ENCODE data around the gene OXCT1. TPM values are rescaled to one million over a fixed set of nuclear protein-coding genes. Genes with fewer than 3 reads are reported as not detected.

OXCT1 gene
- total and polyA plus RNA-seq, 2 donors from 2014 or later = 20.5 to 42.7 TPM

- DNase-seq (peak in 3 of 5 donors; percentile 32 to 79 (median 64)), FAIRE-seq (peak; percentile 93)
- Histone ChIP-seq H3K9me3 (ENCODE audit: control insufficient read depth in 2 of 3, insufficient read depth in 1 of 3, low read length in 3 of 3) (no peaks in the 10 kb centered on the region), H3K9ac (ENCODE audit: low read length in 3 of 3) (no peak overlapping the region), H3K4me3 (ENCODE audit: low read length in 3 of 3) (no peak overlapping the region), H3K36me3 (ENCODE audit: control insufficient read depth in 2 of 3, insufficient read depth in 3 of 3, low read length in 3 of 3) (no peaks in the 10 kb centered on the region), H3K27me3 (ENCODE audit: control insufficient read depth, insufficient read depth, low read length) (no peaks in the 10 kb centered on the region), H3K4me1 (ENCODE audit: control insufficient read depth in 2 of 3, insufficient read depth in 2 of 3, low read depth in 1 of 3, low read length in 3 of 3) (peaks cover 0 to 31% (median 0%) of the 10 kb centered on the region in 3 donors), H3K27ac (ENCODE audit: low read depth in 2 of 2, low read length in 2 of 2) (no peak overlapping the region)
- TF ChIP-seq CTCF (IDR thresholded peaks at IDR 0.05; ENCODE audit: borderline replicate concordance, extremely low read depth, insufficient read depth) = peak; percentile 69
- intact Hi-C loops (cut with DNase I) = no loop called here
Measured at GRCh38 chr5:41843456-41844370, 26.5 kb downstream of the OXCT1 start.

GRCh38 chr5:41842777-41843176, 27.4 kb downstream of the OXCT1 start:
- H3K27ac ChIP-seq (ENCODE audit: low read depth in 2 of 2, low read length in 2 of 2) = no peak overlapping the region
- no peak overlapping the region for H3K4me3 ChIP-seq (ENCODE audit: low read length in 3 of 3)
- DNase-seq (no peak), FAIRE-seq (no peak)
- no peak overlapping the region for H3K9ac ChIP-seq (ENCODE audit: low read length in 3 of 3)
- no peaks in the 10 kb centered on the region for H3K36me3 ChIP-seq (ENCODE audit: control insufficient read depth in 2 of 3, insufficient read depth in 3 of 3, low read length in 3 of 3)
- intact Hi-C loops (cut with DNase I) = no loop called here
- peaks cover 0 to 33% (median 0%) of the 10 kb centered on the region in 3 donors for H3K4me1 ChIP-seq (ENCODE audit: control insufficient read depth in 2 of 3, insufficient read depth in 2 of 3, low read depth in 1 of 3, low read length in 3 of 3)
- H3K27me3 ChIP-seq (ENCODE audit: control insufficient read depth, insufficient read depth, low read length) = no peaks in the 10 kb centered on the region
- TF ChIP-seq CTCF (IDR thresholded peaks at IDR 0.05; ENCODE audit: borderline replicate concordance, extremely low read depth, insufficient read depth) = no peak
- no peaks in the 10 kb centered on the region for H3K9me3 ChIP-seq (ENCODE audit: control insufficient read depth in 2 of 3, insufficient read depth in 1 of 3, low read length in 3 of 3)

- no peak for TF ChIP-seq CTCF (IDR thresholded peaks at IDR 0.05; ENCODE audit: borderline replicate concordance, extremely low read depth, insufficient read depth)
- no peak overlapping the region for H3K4me3 ChIP-seq (ENCODE audit: low read length in 3 of 3)
- peak in 1 of 5 donors; percentile 7 for DNase-seq
- intact Hi-C loops (cut with DNase I) = no loop called here
- H3K9ac ChIP-seq (ENCODE audit: low read length in 3 of 3) = no peak overlapping the region
- H3K27me3 ChIP-seq (ENCODE audit: control insufficient read depth, insufficient read depth, low read length) = no peaks in the 10 kb centered on the region
- H3K9me3 ChIP-seq (ENCODE audit: control insufficient read depth in 2 of 3, insufficient read depth in 1 of 3, low read length in 3 of 3) = no peaks in the 10 kb centered on the region
- peak; percentile 37 for FAIRE-seq
- peaks cover 0 to 34% (median 0%) of the 10 kb centered on the region in 3 donors for H3K4me1 ChIP-seq (ENCODE audit: control insufficient read depth in 2 of 3, insufficient read depth in 2 of 3, low read depth in 1 of 3, low read length in 3 of 3)
- peak overlapping the region in 1 of 2 donors; percentile 28 for H3K27ac ChIP-seq (ENCODE audit: low read depth in 2 of 2, low read length in 2 of 2)
- H3K36me3 ChIP-seq (ENCODE audit: control insufficient read depth in 2 of 3, insufficient read depth in 3 of 3, low read length in 3 of 3) = no peaks in the 10 kb centered on the region
Measured at GRCh38 chr5:41841325-41841724, 28.9 kb downstream of the OXCT1 start.
